Stimulated activated CD8-positive, alpha-beta memory T cell treated with anti-CD3 and anti-CD28 coated beads, Interleukin-7, amount 100 ng/mL, for 1 hour (primary cell): ENCODE measurements around the gene CASTOR2.
"Not testable (repeated sequence)": the region's sequence is repeated elsewhere in the genome, so short reads cannot be mapped to it uniquely, and the experiment has no call there.

Experiments used
- DNase-seq, 2 donors: peaks; one replicate each; pipeline ENCODE4 v3.0.0-alpha.2; 2020; ENCODE audit warnings: low read depth in 2 of 2

CASTOR2 gene

GRCh38 chr7:75050501-75050900 is 86.0 kb downstream of the CASTOR2 start:
- no peak for DNase-seq

- DNase-seq: no peak
These were observed 90.2 kb downstream of the CASTOR2 start for GRCh38 chr7:75054744-75055143.

GRCh38 chr7:75055155-75055554 is 90.7 kb downstream of the CASTOR2 start:
- no peak for DNase-seq

- no peak for DNase-seq
These were observed 91.6 kb downstream of the CASTOR2 start for GRCh38 chr7:75055830-75056772.

- DNase-seq: no peak
These were observed 93.9 kb downstream of the CASTOR2 start for GRCh38 chr7:75058406-75058805.

GRCh38 chr7:75064291-75064690 is 99.8 kb downstream of the CASTOR2 start:
- DNase-seq: no peak

- DNase-seq: no peak
These were observed 100.3 kb downstream of the CASTOR2 start for GRCh38 chr7:75064801-75065200.

GRCh38 chr7:75066521-75066920 is 102.0 kb downstream of the CASTOR2 start:
- no peak for DNase-seq

- DNase-seq: no peak
These were observed 108.4 kb downstream of the CASTOR2 start for GRCh38 chr7:75072981-75073283.

- not testable (repeated sequence) for DNase-seq
These were observed 109.7 kb downstream of the CASTOR2 start for GRCh38 chr7:75074262-75074641.
